K562 (cell line): Measurements from ENCODE around the gene WLS. TPM values are rescaled to one million over a fixed set of nuclear protein-coding genes. Genes with fewer than 3 reads are reported as not detected.

Experiments
- RAD21 ChIP-seq, 2 experiments: fragments of 250-450 bp in 1 of 2; fragments of 450-650 bp in 1 of 2; sonication (Bioruptor Pico) in 1 of 2; formaldehyde crosslinking in 1 of 2; IDR thresholded peaks in 1 of 2; conservative IDR thresholded peaks in 1 of 2; 2 replicates each; pipeline versions ENCODE4 v1.4.0 to v1.8.0; 2020 to 2022; ENCODE audit warnings: mild to moderate bottlenecking in 2 of 2, moderate library complexity in 1 of 2
- polyA plus RNA-seq, 8 experiments: library from polyadenylated mRNA; depleted of rRNA in 4 of 8; stranded (reverse) in 5 of 8; unstranded in 3 of 8; fragments of >200 nt; fragmentation: Nextera tagmentation in 2 of 8; fragmentation: Illumina TruSeq in 1 of 8; extraction: Ambion mirVana in 2 of 8; extraction: Trizol in 1 of 8; gene quantifications; 2 replicates each; pipeline versions ENCODE4 v1.2.1 to v1.2.3, GENCODE V29; 2011 to 2014; ENCODE audit warnings: inconsistent platforms in 1 of 8, missing spikeins in 1 of 8
- total RNA-seq, 7 experiments: library from RNA; depleted of rRNA in 6 of 7; stranded (reverse); fragments of >200 nt in 6 of 7; fragmentation: Illumina TruSeq in 2 of 7; extraction: Trizol in 2 of 7; gene quantifications; 2 replicates each; pipeline versions ENCODE4 v1.2.1 to v1.2.3, GENCODE V29; 2011 to 2021; ENCODE audit warnings: low replicate concordance in 1 of 7
- TF ChIP-seq, protein P1 (sequence below): fragments of 250-450 bp; sonication (Bioruptor Pico); IDR thresholded peaks from 2 replicates; pipeline ENCODE4 v1.4.0; 2020
- TF ChIP-seq, protein P2 (sequence below): fragments of 450-650 bp; IDR thresholded peaks from 2 replicates; pipeline ENCODE4 v1.6.1; 2016; ENCODE audit warnings: low read depth

The WLS gene
- total and polyA plus RNA-seq, 9 of the 15 experiments (the other 6 are each of a cell fraction or from before 2014, with no cell fraction given) = 0.47 TPM; not detected in 8

DNA sequence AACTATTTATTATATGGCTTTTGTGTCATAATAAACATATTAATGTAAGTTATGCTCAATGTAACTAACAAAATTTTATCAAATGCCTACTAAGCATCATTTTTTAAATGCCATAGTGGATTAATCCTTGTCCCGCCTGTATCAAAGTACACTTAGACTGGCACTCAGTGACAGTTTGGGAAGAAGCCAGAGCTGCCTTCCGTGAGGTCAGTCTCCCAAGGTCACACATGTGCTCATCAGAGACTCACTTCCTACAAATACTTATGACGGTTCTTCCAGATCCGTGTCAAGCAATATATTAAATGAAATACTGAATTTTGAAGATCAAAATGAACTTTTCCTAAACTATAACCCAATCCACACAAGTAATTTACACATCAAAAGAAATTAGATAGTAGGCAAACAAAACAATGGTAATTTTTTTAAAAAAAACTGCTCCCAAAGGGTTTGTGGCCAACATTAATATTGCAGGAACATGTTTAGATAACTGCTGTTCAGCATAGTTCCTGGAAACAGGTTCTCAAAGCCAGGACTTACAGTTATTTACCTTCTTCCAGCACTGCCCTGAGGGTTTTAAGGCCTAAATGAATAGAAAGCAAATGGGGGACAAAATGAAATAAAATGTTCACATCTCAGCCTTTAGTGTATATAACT, 27.2 kb downstream of the WLS start (continued):
- TF ChIP-seq, protein P1, sequence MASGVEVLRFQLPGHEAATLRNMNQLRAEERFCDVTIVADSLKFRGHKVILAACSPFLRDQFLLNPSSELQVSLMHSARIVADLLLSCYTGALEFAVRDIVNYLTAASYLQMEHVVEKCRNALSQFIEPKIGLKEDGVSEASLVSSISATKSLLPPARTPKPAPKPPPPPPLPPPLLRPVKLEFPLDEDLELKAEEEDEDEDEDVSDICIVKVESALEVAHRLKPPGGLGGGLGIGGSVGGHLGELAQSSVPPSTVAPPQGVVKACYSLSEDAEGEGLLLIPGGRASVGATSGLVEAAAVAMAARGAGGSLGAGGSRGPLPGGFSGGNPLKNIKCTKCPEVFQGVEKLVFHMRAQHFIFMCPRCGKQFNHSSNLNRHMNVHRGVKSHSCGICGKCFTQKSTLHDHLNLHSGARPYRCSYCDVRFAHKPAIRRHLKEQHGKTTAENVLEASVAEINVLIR (CRISPR knock-in tag) = no peak
- TF ChIP-seq RAD21 (CRISPR knock-in tag; conservative IDR thresholded peaks at IDR 0.05 in 1 of 2, IDR thresholded peaks at IDR 0.05 in 1 of 2) = no peak
- TF ChIP-seq, protein P2, sequence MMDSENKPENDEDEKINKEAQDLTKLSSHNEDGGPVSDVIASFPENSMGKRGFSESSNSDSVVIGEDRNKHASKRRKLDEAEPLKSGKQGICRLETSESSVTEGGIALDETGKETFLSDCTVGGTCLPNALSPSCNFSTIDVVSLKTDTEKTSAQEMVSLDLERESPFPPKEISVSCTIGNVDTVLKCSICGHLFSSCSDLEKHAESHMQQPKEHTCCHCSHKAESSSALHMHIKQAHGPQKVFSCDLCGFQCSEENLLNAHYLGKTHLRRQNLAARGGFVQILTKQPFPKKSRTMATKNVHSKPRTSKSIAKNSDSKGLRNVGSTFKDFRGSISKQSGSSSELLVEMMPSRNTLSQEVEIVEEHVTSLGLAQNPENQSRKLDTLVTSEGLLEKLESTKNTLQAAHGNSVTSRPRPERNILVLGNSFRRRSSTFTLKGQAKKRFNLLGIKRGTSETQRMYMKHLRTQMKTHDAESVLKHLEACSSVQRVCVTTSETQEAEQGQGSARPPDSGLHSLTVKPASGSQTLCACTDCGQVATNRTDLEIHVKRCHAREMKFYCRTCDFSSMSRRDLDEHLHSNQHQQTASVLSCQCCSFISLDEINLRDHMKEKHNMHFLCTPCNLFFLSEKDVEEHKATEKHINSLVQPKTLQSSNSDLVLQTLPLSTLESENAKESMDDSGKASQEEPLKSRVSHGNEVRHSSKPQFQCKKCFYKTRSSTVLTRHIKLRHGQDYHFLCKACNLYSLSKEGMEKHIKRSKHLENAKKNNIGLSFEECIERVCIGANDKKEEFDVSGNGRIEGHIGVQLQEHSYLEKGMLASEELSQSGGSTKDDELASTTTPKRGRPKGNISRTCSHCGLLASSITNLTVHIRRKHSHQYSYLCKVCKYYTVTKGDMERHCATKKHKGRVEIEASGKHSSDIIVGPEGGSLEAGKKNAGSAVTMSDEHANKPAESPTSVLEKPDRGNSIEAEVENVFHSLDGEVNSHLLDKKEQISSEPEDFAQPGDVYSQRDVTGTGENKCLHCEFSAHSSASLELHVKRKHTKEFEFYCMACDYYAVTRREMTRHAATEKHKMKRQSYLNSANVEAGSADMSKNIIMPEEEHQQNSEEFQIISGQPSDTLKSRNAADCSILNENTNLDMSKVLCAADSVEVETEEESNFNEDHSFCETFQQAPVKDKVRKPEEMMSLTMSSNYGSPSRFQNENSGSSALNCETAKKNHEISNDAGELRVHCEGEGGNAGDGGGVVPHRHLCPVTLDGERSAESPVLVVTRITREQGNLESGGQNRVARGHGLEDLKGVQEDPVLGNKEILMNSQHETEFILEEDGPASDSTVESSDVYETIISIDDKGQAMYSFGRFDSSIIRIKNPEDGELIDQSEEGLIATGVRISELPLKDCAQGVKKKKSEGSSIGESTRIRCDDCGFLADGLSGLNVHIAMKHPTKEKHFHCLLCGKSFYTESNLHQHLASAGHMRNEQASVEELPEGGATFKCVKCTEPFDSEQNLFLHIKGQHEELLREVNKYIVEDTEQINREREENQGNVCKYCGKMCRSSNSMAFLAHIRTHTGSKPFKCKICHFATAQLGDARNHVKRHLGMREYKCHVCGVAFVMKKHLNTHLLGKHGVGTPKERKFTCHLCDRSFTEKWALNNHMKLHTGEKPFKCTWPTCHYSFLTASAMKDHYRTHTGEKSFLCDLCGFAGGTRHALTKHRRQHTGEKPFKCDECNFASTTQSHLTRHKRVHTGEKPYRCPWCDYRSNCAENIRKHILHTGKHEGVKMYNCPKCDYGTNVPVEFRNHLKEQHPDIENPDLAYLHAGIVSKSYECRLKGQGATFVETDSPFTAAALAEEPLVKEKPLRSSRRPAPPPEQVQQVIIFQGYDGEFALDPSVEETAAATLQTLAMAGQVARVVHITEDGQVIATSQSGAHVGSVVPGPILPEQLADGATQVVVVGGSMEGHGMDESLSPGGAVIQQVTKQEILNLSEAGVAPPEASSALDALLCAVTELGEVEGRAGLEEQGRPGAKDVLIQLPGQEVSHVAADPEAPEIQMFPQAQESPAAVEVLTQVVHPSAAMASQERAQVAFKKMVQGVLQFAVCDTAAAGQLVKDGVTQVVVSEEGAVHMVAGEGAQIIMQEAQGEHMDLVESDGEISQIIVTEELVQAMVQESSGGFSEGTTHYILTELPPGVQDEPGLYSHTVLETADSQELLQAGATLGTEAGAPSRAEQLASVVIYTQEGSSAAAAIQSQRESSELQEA = no peak
